ENCODE measurements around the gene PYCR2.
"Not testable (repeated sequence)": the region's sequence is repeated elsewhere in the genome, so short reads cannot be mapped to it uniquely, and the experiment has no call there.

The PYCR2 gene

DNA sequence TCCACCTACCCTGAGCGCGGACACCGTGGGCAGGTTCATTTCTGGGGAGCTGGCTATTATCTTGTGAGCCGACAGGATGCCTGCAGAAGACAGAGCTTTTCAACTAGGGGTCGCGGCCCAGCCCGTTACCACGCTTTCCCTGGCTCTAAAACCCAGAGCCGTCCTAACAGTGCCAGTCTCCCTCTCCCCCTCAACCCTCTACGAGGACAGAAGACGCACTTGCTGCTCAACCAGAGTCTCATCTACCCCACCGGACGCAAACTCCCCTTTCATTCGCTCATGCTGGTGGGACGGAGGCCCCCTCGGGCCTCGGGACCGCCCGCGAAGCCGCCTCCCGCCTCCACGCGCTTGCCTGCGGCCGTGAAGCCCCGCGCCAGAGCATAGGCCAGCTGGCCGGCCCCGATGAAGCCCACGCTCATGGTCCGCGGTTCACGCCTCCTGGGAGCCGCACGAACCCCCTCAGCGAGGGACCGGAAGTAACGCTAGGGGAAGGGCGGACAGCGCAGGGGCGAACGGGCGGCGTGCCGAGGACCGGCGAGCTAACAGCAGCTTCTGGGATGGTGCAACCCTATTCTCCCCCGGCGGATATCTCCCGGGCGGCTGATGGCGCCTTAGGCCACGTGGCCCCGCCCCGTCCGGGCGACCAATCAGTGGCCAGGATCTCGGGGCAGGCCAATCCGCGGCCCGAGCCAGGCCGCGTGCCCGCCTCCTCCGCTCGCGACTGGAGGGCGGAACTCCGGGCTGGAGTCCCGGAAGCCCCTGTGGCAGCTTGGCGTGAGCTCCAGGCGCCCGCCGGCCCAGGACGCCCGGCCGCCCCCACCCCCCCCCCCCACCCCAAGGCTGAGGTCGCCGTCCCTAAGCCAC, at the start of gene PYCR2:
Gene PYCR2, minus strand, starts transcription at position 559 of the 864 bp plus-strand sequence. Its CDS starts 140 bp downstream, at position 419.
- DNase-seq = peak; percentile 77

GRCh38 chr1:225973158-225973557, 49.1 kb upstream of the PYCR2 start:
- peak; percentile 54 for DNase-seq

- DNase-seq = no peak
These were observed 48.5 kb upstream of the PYCR2 start for GRCh38 chr1:225972344-225973152.

DNA sequence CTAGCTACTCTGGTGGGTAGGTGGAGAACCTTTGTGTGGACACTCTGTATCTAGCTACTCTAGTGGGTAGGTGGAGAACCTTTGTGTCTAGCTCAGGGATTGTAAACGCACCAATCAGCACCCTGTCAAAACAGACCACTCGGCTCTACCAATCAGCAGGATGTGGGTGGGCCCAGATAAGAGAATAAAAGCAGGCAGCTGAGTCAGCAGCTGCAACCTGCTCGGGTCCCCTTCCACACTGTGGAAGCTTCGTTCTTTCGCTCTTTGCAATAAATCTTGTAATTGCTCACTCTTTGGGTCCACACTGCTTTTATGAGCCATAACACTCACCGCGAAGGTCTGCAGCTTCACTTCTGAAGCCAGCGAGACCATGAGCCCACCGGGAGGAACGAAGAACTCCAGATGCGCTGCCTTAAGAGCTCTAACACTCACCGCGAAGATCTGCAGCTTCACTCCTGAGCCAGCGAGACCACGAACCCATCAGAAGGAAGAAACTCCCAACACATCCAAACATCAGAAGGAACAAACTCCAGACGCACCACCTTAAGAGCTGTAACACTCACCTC, 46.6 kb upstream of the PYCR2 start:
- not testable (repeated sequence) for DNase-seq

GRCh38 chr1:225969751-225970150, 45.7 kb upstream of the PYCR2 start:
- not testable (repeated sequence) for DNase-seq

DNA sequence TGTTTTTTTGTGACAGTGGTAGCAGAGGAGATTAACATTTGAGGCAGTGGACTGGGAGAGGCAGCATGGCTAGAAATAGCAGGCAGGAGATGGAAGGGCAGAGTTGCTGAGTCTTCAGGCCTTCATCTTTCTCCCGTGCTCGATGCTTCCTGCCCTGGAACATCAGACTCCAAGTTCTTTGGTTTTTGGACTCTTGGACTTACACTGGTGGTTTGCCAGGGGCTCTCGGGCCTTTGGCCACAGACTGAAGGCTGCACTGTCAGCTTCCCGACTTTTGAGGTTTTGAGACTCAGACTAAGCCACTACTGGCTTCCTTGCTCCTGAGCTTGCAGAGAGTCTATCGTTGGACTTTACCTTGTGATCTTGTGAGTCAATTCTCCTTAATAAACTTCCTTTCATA, 41.2 kb upstream of the PYCR2 start:
- DNase-seq = no peak

GRCh38 chr1:225963735-225964530, 39.9 kb upstream of the PYCR2 start:
- no peak for DNase-seq

DNA sequence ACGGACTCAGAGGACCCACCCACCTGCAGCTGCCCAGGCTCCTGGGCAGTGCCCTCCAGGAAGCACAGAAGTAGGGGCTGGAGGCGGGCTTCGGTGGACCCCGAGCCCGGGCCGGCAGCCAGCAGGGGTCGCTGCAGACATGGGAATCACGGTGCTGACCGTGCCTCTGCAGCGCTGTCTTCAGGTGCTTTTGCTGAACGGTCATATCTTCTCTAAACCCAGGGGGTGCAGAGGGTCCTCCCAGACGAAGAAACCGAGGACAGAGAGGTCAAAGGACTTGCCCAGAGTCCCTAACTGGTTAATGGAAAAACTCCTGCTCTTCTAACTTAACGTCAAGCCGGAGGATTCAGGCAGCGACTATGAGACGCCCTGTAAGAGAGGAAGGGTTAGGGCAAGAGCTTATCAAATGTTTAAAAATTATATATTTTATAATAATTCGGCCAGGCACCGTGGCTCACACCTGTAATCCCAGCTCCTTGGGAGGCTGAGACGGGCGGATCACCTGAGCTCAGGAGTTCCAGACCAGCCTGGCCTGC, 38.5 kb upstream of the PYCR2 start:
- DNase-seq = no peak

GRCh38 chr1:225961659-225962439, 37.8 kb upstream of the PYCR2 start:
- no peak for DNase-seq

GRCh38 chr1:225958041-225958440, 34.0 kb upstream of the PYCR2 start:
- no peak for DNase-seq

DNA sequence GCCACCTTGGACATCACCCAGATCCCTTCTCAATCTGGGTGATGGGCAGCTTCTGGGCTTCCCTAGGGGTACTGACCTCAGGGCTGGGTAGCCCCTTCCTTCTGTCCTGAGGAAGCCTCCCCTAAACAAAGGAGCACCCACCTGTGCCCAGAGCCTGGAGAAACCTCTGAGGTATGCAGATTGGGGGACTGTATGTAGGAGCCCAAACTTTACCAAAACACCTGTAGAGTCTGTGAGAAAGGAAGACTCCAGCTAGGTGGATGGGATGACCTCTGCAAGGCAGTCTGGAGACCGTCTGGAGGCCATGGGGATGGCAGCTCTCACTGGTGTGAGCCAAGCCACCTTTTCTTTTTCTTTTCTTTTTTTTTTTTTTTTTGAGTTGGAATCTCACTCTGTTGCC, 30.7 kb upstream of the PYCR2 start:
- no peak for DNase-seq

GRCh38 chr1:225953315-225953714, 29.3 kb upstream of the PYCR2 start:
- no peak for DNase-seq

- DNase-seq = no peak
These were observed 27.0 kb upstream of the PYCR2 start for GRCh38 chr1:225950905-225951497.

DNA sequence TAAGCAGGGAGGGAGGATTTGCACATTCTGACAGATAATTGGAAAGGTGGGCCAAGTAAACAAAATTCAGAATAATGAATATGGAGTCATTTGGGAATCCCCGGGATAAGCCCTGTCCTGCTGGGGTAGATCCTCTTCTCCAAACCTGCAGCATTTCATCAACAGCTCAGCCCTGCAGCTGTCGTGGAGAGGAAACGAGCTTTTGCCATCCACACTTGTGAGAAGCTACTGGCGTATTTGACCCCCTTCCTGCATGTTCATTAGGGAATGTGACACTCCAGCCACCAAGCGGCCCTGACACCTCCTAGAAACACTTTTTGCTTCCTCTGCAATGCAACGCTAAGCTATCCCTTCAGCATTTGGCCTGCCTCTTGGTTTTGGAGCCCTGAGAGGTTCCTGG, 25.0 kb upstream of the PYCR2 start:
- DNase-seq = no peak

DNA sequence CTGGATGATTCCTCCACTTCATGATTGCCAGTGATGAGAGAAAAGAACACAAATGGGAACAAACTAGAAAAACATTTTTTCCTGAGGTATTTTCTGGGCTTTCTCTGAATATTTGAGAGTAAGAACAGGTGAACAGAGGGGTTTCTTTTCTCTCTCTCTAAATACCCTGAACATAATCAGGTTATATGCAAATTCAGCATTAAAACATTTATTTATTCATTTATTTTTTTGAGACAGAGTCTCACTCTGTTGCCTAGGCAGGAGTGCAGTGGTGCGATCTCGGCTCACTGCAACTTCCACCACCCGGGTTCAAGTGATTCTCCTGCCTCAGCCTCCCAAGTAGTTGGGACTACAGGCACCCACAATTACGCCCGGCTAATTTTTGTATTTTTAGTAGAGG, 22.8 kb upstream of the PYCR2 start:
- DNase-seq = no peak

- DNase-seq = no peak
These were observed 22.1 kb upstream of the PYCR2 start for GRCh38 chr1:225946082-225946620.

DNA sequence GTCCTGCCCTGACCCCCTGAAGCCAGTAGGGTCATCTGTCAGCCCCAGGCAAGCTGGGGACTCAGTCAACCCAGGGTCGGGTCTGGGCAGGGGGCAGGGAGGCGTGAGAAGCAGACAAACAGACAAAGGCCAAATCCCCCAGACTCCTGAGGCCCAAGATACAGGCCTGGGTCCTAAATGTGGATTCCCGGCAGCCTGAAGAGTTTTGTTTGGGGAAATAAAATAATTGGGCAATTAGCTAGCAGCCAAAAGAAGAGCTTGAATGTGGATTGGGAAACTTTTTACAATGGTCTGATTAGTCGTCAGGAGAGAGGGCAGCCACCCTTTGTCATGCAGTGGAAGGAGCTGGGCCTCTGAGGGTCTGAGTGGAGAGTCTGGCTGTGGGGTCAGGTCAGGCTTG, 21.5 kb upstream of the PYCR2 start:
- DNase-seq = no peak

DNA sequence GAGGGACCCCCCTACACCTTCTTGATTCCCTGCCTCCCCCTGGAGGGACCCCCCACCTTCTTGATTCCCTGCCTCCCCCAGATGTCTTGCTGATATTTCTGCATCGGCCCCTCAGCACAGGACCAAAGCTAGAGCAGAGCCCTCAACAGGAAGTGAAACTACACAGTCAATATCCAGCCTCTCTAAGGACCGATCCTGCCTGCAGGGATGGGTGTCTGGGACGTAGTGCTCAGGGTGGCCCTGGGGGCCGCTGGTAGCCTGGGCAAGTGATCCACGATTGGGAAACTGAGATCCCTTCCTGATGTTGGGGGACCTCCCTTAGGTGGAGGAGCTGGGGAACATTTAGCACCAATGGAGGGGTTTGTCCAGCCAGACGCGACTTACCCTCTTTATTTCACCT, 20.9 kb upstream of the PYCR2 start:
- DNase-seq = no peak

DNA sequence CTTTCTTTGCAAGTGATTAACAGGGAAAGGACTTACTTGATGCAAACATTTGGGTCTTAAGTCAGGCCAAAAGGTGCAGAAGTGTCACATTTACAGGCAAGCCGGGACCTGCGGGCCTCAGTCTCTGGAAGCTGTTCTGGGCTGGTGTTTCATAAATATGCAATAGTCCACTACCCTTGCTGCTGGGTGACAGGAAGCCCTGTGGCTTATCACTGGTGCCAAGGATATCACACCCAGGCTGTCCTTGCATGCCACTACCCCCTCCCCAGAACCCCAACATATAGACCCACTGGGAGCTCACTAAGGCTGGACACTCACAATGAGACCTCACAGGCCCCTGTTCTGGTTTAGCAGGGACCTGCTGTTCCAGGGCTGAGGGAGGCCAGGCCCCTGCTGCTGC, 20.3 kb upstream of the PYCR2 start:
- DNase-seq = no peak

- DNase-seq = no peak
These were observed 19.5 kb upstream of the PYCR2 start for GRCh38 chr1:225943582-225943981.

DNA sequence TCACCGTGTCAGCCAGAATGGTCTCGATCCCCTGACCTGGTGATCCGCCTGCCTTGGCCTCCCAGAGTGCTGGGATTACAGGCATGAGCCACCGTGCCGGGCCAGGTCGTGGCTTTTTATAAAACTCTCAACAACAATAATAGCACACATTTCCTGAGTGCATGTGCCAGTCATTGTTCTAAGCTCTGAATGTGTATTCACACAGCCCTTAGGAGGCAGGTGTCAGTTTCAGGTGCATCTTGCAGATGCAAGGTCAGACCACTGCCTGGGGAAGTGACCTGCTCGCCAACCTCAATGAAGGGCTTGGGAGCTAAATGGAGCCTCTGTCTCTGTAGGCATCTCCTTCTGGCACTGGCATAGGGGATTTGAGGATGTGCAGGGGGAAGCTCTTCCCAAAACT, 18.5 kb upstream of the PYCR2 start:
- DNase-seq = no peak
